HG02588 (cell line): ENCODE data around the gene NUDT4.

Source experiments
- ATAC-seq: cut with Tn5 transposase; IDR thresholded peaks from one replicate; pipeline ENCODE4 v1.9.1; 2021; ENCODE audit warnings: mild to moderate bottlenecking, moderate library complexity; ENCODE audit not compliant: unreplicated experiment

NUDT4 gene

DNA sequence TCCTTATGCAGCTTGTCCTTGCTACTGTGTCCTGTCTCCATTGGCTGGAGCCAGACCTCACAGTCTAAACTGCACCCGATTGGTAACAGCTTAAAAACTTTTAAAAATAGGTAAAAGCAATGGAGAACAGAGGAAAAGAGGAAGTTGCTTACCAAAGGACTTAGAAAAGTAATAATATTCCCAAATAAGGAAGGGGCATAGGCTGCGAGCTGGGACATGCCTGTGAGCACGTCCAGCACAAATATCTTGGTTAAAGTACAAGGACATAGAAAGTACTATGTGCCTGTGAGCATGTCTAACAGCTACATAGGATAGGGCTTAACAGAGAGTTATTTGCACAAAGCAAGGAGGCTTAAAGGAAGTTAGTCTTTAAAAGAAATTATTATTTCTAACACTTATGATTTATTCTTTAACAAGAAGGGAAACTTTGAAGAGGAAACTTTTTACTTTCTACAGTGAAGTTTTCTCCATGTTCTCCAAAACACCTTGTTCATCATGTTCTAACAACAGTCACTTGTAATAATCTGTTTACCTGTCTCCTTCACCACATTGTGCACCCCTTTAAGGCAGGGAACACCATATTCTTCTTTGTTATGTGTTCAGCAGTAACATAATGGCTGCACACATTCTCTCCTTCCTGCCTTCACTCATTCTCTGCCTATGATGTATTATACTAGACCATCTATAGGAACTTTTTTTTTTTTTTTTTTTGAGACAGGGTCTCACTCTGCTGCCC is 73.9 kb downstream of the NUDT4 start:
- ATAC-seq = no peak

DNA sequence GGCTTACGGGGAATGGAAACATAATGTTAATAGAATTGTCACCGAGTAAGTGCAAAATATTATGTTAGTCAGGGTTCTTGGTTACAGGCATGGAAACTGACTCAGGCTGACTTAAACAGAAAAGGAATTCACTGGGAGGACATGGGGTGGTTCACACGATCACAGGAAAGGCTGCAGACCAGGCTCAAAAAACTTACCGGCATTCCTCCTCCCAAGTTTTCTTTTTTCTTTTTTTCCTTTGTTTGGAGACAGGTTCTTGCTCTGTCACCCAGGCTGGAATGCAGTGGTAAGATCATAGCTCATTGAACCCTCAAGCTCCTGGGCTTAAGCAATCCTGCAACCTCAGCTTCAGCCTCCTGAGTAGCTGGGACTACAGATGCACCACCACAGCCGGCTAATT is 75.9 kb downstream of the NUDT4 start:
- ATAC-seq = no peak

DNA sequence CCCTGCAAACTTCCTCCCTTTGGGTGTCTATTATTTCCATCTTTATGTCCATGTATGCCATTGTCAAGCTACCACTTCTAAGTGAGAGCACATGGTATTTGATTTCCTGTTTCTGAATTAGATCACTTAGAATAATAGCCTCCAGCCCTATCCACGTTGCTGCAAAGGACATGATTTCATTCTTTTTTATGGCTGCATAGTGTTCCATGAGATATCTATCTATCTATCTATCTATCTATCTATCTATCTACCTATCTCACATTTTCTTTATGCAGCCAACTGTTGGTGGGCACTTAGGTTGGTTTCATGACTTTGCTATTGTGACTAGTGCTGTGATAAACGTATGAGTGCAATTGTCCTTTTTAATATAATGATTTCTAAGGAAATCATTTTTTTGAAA is 78.4 kb downstream of the NUDT4 start:
- ATAC-seq = no peak
